IgD-negative memory B cell (primary cell): ENCODE data around the gene TSPOAP1. TPM values are rescaled to one million over a fixed set of nuclear protein-coding genes. Genes with fewer than 3 reads are reported as not detected.

Source experiments
- H3K27ac Mint-ChIP-seq, 3 donors: one replicate each; pipeline ENCODE4 v1.8.0; 2020 to 2022; ENCODE audit warnings: mild to moderate bottlenecking in 3 of 3, mixed read lengths in 3 of 3, moderate library complexity in 1 of 3
- H3K27me3 Mint-ChIP-seq: one replicate; pipeline ENCODE4 v1.8.0; 2021; ENCODE audit warnings: mixed read lengths
- H3K36me3 Mint-ChIP-seq: one replicate; pipeline ENCODE4 v1.8.0; 2020; ENCODE audit warnings: mild to moderate bottlenecking, mixed read lengths
- H3K4me1 Mint-ChIP-seq, 3 donors: one replicate each; pipeline ENCODE4 v1.8.0; 2020 to 2022; ENCODE audit warnings: mixed read lengths in 3 of 3, mild to moderate bottlenecking in 1 of 3
- H3K4me3 Mint-ChIP-seq, 4 donors: one replicate each; pipeline ENCODE4 v1.8.0; 2020 to 2022; ENCODE audit warnings: mild to moderate bottlenecking in 4 of 4, mixed read lengths in 4 of 4, moderate library complexity in 3 of 4
- H3K9me3 Mint-ChIP-seq, 3 donors: one replicate each; pipeline ENCODE4 v1.8.0; 2020 to 2021; ENCODE audit warnings: mixed read lengths in 3 of 3, mild to moderate bottlenecking in 1 of 3
- polyA plus RNA-seq: library from polyadenylated mRNA; unstranded; fragments of 300-500 nt; fragmentation: Illumina TruSeq; gene quantifications from one replicate; pipeline ENCODE4 v1.2.3, GENCODE V29; 2021

The TSPOAP1 gene
- polyA plus RNA-seq, 1 donor from 2014 or later: 1.3 TPM

DNA sequence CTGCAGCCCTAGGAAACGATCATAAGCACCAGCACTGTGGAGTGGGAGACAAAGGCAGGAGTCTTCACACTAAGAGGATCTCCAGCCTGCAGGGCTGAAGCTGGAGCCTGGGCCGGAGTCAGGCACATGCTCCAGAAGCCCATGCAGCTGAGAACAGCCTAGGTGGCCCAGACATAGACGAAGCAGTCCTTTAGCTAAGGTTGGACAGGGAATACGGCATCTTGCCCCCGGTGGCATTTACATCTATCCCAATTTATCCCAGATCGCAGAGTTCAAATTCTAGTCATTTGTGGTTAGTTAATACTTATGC lies 13.9 kb downstream of the TSPOAP1 start:
- H3K4me3 Mint-ChIP-seq: no peak overlapping the region
- no peaks in the 10 kb centered on the region for H3K36me3 Mint-ChIP-seq
- no peaks in the 10 kb centered on the region for H3K9me3 Mint-ChIP-seq
- H3K4me1 Mint-ChIP-seq: peaks cover 5 to 7% (median 6%) of the 10 kb centered on the region in 3 donors
- no peaks in the 10 kb centered on the region for H3K27me3 Mint-ChIP-seq
- H3K27ac Mint-ChIP-seq: no peak overlapping the region

DNA sequence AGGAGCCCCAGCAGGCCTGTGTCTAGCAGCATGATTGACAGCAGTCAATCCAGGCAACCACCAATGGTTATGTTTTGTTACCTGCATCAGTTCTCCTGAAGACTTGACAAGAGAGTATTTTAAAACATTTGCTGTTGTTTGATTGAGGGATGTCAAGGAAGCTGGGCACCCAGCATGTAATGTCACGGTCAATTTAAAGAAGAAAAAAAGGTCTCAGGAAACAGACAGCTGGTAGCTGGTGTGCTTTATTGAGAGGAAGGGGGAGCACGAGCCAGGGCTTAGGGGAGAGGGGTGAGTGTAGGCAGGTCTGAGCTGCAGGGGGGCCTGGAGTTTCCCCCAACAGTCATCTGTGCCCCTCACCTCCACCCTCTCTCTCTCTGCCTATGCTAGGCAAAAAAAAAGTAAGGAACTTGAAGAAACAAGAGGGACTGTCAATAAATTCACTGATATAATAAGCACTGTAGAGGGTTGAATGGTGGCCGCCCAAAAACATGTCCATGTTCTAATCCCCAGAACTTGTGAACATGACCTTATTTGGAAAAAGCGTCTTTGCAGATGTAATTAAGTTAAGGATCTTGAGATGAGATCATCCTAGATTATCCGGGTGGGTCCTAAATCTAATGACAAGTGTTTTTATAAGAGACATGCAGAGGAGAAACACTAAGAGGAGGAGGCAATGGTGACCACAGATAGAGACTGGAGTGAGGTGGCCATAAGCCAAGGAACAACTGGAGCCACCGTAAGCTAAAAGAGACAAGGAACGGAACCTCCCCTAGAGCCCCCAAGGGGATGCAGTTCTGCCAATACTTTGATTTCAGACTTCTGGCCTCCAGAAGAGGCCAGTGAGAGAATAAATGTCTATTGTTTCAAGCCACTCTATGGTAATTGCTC lies 14.5 kb downstream of the TSPOAP1 start:
- Mint-ChIP-seq H3K9me3 (no peaks in the 10 kb centered on the region), H3K27me3 (no peaks in the 10 kb centered on the region), H3K36me3 (no peaks in the 10 kb centered on the region), H3K4me1 (peaks cover 5 to 7% (median 6%) of the 10 kb centered on the region in 3 donors), H3K4me3 (no peak overlapping the region), H3K27ac (peak overlapping the region in 1 of 3 donors; percentile 77)

DNA sequence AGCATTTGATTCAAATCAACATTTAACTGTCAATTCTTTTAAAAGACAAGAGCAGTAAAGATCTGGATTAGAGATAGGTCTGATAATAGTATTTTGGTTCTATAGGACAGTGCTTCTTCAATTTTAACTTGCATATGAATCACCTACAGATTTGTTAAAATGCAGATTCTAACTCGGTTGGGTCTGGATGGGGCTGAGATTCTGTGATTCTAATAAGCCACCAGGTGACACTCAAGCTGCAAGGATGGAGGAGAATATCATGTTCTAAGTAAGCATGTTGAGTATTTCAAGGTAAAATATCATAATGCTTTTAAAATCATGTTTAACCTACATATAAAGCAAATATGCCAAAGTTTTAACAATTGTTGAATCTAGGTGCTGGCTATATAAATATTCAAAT lies 15.8 kb downstream of the TSPOAP1 start:
- H3K4me3 Mint-ChIP-seq: no peak overlapping the region

DNA sequence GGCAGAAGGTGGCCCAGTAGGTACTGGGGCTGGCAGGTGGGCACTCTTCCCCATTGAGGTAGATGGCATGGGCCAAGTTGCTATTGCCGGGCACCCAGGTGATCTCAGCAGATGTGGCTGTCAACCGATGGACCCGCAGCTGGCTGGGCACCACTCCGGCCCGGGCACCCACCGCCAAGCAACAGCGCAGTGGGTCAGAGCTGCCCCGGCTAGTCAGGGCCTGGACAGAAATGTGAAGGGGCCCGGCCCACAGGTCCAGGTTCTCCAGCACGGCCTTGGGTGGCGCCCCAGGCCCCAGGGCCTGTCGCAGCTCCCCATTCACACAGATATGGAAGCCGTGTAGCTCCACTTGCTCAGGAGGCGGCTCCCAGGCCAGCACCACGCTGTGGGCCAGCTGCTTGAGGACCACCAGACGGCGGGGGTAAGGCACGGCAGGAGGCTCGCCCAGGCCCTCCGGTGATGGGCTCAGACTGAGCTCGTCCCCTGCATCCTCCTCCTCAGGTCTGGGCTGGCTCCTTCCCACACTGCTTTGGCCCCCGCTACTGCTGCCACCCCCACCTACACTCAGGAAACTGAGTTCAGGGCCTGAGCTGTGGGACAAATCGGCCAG lies 16.5 kb downstream of the TSPOAP1 start:
- no peaks in the 10 kb centered on the region for H3K9me3 Mint-ChIP-seq
- no peak overlapping the region for H3K4me3 Mint-ChIP-seq
- no peaks in the 10 kb centered on the region for H3K27me3 Mint-ChIP-seq
- H3K4me1 Mint-ChIP-seq: no peaks in the 10 kb centered on the region
- no peak overlapping the region for H3K27ac Mint-ChIP-seq
- no peaks in the 10 kb centered on the region for H3K36me3 Mint-ChIP-seq

More for the DNA sequence above, 15.8 kb downstream of the TSPOAP1 start:
- H3K4me1 Mint-ChIP-seq: peaks cover 5 to 7% (median 6%) of the 10 kb centered on the region in 3 donors
- H3K9me3 Mint-ChIP-seq: no peaks in the 10 kb centered on the region
- H3K27ac Mint-ChIP-seq: peak overlapping the region in 1 of 3 donors; percentile 77
- no peaks in the 10 kb centered on the region for H3K36me3 Mint-ChIP-seq
- H3K27me3 Mint-ChIP-seq: no peaks in the 10 kb centered on the region

DNA sequence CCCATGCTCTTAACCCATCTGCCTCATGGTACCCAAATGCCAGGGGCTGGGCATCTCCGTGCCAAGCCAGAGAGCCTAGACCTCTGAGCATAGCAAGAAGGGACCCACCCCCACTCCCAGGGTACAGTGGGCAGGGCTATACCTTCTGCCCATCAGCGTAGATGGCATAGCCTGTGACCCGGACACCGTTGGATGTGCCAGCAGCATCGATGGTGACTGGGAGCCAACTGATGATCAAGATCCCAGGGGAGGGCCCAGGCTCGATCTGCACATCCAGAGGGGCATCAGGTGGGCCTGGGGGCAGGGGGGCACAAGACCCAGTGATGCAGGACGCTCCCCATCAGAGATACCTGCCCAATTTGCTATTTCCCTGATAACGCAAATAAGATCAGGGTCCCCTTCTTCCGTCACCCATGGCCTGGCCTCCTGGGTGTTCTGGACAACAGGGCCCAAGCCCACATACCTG lies 17.1 kb downstream of the TSPOAP1 start:
- no peaks in the 10 kb centered on the region for H3K27me3 Mint-ChIP-seq
- H3K9me3 Mint-ChIP-seq: no peaks in the 10 kb centered on the region
- H3K27ac Mint-ChIP-seq: peak overlapping the region in 1 of 3 donors; percentile 35
- no peaks in the 10 kb centered on the region for H3K4me1 Mint-ChIP-seq
- H3K36me3 Mint-ChIP-seq: no peaks in the 10 kb centered on the region
- H3K4me3 Mint-ChIP-seq: no peak overlapping the region

DNA sequence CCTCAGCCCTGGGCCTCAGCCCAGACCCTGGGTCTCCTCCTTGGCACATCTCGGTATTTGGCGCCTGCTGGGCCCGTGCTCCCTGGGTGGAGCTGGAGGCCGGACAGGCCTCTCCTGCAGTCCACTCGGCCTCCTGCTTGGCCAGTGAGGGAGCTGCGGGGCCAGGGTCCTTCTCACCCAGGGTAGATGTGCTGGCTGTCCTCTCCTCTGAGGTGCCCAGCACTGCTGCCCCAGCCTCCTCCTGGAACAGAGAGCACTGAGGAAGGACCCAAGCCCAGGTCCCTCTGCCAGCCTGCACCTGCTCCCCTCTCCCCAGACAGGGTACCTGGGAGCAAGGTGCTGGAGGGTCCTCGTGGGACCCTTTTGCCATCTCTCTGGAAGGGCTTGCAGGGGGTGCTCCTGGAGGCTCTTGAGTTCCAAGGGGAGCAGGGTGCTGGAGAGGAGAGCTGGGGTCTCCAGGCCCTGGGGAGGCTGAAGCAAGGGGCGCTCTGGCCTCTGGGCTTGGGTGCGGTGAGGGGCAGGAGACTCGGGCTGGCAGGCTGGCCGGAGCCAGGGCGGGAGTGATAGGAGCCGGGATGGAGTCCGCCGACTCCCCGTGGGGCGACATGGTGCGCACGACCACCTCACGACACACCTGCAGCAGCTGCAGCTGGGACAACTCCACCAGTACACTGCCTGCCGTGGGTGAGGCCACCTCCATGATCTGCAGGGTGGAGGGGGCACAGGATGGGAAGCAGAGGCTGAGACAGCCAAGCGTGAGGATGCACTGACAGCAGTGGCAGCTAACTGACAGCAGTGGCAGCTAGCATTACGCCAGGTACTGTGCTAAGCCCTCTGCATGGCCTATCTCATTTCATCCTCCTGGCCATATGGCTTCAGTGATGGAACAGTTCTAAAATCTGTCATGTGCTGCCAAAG lies 17.8 kb downstream of the TSPOAP1 start:
- peak overlapping the region in 1 of 3 donors; percentile 35 for H3K27ac Mint-ChIP-seq
- no peaks in the 10 kb centered on the region for H3K4me1 Mint-ChIP-seq
- H3K9me3 Mint-ChIP-seq: no peaks in the 10 kb centered on the region
- no peak overlapping the region for H3K4me3 Mint-ChIP-seq
- no peaks in the 10 kb centered on the region for H3K36me3 Mint-ChIP-seq
- H3K27me3 Mint-ChIP-seq: no peaks in the 10 kb centered on the region

DNA sequence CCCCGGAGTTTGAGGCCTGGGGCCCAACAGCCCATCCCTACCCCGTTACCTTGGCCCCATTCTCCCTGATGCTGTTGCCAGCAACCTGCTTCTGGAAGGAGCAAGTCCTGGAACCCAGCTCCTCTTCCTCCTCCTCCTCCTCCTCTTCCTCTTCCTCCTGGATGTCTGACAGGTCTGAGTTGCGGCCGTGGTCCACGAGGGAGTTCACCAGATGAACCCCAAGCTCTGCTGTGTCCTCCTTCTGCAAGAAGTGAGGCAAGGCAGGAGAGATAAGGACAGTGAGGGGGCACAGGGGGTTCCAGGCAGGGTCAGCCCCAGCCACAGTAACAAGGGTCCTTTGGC lies 18.7 kb downstream of the TSPOAP1 start:
- no peaks in the 10 kb centered on the region for H3K9me3 Mint-ChIP-seq
- no peaks in the 10 kb centered on the region for H3K27me3 Mint-ChIP-seq
- no peak overlapping the region for H3K4me3 Mint-ChIP-seq
- H3K4me1 Mint-ChIP-seq: no peaks in the 10 kb centered on the region
- H3K27ac Mint-ChIP-seq: peak overlapping the region in 1 of 3 donors; percentile 23
- no peaks in the 10 kb centered on the region for H3K36me3 Mint-ChIP-seq

DNA sequence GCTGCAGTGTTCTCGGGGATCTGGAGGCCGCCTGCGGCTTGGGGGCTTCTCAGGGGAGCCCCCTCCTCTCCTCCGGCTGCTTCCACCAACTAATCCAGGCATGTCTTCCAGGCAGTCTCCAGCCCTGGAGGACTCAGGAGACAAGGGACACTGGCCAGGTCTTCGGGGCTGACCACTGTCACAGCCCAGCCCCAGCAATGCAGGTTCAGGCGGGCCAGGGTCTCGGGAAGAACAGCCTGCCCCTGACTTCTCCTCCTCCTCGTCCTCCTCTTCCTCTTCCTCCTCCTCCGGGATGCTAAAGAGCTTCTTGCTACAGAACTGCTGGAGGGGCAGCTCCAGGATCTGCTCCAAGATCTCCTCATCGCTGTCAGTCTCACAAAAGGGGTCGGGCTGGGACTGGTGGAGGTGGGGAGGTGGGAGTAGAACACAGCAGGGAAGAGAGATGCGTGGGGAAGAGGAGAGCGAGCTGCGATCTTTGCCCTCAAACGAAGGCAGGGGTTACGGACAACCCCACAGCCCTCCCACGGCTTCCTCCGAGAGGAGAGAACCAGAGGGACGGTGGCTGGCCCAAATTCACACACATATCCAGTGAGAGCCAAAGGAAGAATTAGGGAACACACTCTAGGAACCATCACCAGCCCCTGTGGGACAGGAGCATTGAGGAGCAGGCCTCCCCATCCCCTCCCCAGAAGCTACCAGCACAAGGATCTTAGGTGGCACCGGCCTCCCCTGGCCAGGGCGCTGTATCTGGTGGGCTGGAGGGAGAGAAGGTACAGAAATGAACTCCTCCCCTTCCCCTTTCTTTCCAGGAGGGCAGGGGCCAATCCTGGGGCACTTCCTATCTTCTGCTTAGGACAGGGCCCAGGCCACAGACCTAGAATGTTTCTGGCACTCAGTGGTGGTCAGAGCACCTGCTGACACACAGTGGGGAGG lies 19.3 kb downstream of the TSPOAP1 start:
- Mint-ChIP-seq H3K9me3 (no peaks in the 10 kb centered on the region), H3K4me1 (peaks cover 0 to 2% (median under 1%) of the 10 kb centered on the region in 3 donors), H3K4me3 (no peak overlapping the region), H3K27me3 (no peaks in the 10 kb centered on the region), H3K27ac (peak overlapping the region in 1 of 3 donors; percentile 23), H3K36me3 (no peaks in the 10 kb centered on the region)

DNA sequence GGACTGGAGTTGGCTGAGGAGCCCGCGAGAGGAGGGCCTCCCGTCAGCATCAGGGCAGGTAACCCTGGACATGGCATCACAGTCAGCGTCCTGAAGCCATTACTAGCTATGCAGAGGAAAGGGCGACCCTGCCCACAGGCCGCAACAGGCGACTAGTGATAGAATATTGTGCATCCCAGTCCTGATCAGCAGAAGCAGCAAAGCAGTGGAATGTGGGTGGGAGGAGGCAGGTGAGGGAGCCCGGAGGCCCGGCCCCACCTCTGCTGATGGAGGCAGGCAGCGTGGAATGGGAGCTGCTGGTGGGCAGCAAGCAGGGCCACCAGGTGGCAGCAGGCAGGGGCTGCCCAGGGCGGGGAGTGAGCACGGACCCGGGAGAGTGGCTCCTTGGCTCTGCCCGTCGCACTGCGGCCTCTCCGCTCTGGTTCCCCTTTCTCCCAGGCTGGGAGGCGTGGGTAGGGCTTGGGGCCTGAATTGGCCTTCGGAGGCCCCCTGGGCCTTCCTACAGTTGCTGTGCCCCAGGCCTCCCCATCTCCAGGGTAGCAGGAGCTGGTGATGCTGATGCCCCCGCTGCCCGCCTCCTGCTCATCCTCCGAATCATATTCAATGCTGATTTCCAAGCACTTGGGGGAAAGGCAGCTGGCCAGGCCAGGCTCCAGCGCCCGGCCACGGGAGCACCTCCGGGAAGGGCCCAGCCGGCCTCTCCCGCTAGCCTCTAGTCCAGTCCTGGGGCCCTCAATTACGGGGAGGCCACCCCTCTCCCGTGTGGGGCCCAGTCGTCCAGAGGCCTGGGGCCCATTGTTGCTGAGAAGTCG lies 20.2 kb downstream of the TSPOAP1 start:
- Mint-ChIP-seq H3K4me3 (no peak overlapping the region), H3K36me3 (no peaks in the 10 kb centered on the region), H3K27me3 (no peaks in the 10 kb centered on the region), H3K27ac (no peak overlapping the region), H3K9me3 (no peaks in the 10 kb centered on the region), H3K4me1 (peaks cover 0 to 5% (median 4%) of the 10 kb centered on the region in 3 donors)

DNA sequence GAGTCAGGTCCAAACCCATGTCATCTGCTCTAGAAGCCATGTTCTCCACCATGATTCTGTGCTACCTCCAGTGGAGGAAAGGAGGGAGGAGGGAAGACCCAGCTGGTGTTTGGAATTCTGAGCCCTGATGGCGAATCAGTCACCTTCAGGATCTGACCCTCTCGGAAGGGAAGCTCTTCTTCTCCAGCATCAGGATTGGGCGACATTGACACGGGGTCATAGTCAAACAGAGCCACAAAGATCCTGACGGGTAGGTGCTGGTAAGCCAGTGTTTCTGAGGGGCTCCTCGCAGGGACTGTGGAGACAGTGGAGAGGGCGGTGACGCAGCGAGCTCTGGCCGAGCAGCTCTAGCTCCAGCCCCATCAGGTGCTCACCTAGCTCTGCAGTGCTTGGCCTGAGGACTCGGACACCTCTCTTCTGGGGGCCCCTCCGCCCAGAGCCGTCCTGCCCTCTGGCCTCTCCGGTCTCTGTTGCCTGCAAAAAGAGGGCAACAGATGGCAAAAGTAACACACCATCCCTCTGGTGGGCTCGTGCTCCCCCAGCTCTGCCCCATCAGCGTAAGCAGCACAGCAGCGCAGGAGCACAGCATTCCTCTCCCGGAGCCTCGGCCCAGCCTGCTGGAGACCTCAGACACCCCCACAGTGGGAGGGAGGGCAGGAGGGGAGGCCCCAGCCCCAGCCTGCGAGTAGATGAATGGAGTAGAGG lies 21.0 kb downstream of the TSPOAP1 start:
- no peaks in the 10 kb centered on the region for H3K9me3 Mint-ChIP-seq
- H3K4me3 Mint-ChIP-seq: no peak overlapping the region
- peaks cover 0 to 9% (median 5%) of the 10 kb centered on the region in 3 donors for H3K4me1 Mint-ChIP-seq
- no peaks in the 10 kb centered on the region for H3K27me3 Mint-ChIP-seq
- H3K27ac Mint-ChIP-seq: no peak overlapping the region
- H3K36me3 Mint-ChIP-seq: no peaks in the 10 kb centered on the region

DNA sequence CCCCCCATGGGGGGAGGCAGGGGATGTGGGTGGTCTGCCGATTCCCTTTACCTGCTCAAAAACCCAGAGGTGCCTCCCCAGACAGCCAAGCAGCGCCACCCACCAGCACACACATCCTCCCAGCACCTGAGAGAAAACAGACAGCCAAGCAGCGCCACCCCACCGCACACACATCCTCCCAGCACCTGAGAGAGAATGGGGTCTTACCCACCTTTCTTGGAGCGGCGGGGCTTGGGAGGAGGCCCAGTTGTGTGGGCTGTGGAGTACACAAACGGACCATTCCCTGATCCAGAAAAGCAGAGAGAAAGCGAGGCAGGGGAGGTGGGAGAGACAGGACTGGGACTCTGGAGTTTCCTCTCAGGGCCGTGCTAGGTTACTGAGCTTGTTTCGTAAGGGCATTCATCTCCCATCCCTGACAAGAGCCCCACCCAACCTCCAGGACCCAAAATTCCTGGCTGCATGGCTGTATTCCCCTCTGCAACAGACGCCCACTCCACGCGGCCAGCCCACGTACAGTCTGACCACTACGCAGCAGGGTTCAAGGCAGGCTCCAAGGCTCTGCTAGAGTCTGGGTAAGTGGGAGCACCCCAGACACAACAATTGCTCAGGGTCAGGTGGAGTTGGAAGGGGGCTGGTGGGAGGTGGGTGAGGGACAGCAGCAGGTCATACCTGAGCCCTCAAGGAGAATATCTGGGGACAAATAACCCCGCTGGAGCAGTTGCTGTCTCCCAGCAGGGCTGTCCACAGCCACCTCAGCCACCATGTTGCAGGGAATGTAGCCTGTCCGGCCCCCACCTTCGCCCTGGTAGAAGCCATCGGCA lies 22.3 kb downstream of the TSPOAP1 start:
- Mint-ChIP-seq H3K36me3 (no peaks in the 10 kb centered on the region), H3K4me3 (no peak overlapping the region), H3K9me3 (no peaks in the 10 kb centered on the region), H3K27ac (no peak overlapping the region), H3K27me3 (no peaks in the 10 kb centered on the region), H3K4me1 (peaks cover 0 to 9% (median 8%) of the 10 kb centered on the region in 3 donors)

DNA sequence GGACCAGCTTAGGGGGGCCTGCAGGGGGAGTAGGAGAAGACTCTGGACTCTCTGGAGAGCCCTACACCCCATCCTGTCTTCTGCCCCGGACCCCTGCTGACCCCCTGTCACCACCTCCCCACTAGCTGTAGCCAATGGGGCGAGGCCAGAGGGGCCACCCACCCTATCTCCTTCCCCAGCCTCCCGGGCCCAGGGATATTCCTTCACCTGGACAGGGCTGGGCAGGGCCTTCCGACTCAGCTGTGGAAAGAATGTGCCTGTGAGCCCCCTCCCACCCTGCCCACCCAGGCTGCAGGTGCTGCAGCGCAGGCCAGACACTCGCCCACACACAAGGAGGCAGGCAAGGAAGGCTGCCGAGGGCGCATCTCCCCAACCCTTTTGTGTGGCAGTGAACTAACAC lies 23.0 kb downstream of the TSPOAP1 start:
- Mint-ChIP-seq H3K27ac (no peak overlapping the region), H3K4me1 (peaks cover 0 to 9% (median 8%) of the 10 kb centered on the region in 3 donors), H3K9me3 (no peaks in the 10 kb centered on the region), H3K36me3 (no peaks in the 10 kb centered on the region), H3K4me3 (no peak overlapping the region), H3K27me3 (no peaks in the 10 kb centered on the region)
